NB4 (cell line): Measurements from ENCODE around the gene EIF2B4.

ENCODE experiments used
- MYC ChIP-seq: IDR thresholded peaks from 2 replicates; pipeline ENCODE4 v1.6.1; 2011; ENCODE audit warnings: low read depth, low read length
- POLR2A ChIP-seq: IDR thresholded peaks from 2 replicates; pipeline ENCODE4 v1.6.1; 2011; ENCODE audit warnings: mild to moderate bottlenecking; ENCODE audit not compliant: insufficient read length; ENCODE audit errors: extremely low read depth
- TF ChIP-seq, protein P1 (sequence below): IDR thresholded peaks from 2 replicates; pipeline ENCODE4 v1.6.1; 2011; ENCODE audit warnings: low read depth, low read length
- TF ChIP-seq, protein P2 (sequence below): IDR thresholded peaks from one replicate; pipeline ENCODE4 v1.5.1; 2012; ENCODE audit warnings: low read depth, low read length

DNA sequence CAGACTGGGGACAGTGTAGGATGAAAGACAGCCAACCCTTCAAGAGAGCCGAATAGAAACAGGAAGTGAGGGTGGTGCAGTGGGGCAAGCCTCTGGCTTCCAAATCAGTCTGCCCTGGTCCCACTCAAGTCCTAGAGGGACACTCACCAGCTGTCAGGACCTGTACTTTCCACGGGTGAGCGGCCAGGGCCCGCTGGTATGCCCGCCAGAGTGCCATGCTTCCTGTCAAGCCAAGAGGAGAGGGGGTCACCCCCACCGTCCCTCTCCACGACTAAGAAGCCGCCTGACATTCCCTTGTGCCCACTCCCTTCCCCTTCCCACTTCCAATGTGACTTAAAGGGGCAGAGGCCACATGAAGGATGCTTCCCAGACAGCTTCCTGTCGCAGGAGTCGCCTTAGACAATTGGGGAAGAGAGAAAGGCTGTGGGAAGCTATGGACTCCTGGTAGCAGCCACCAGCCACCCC, 47.8 kb downstream of the EIF2B4 start:
- TF ChIP-seq, protein P1, sequence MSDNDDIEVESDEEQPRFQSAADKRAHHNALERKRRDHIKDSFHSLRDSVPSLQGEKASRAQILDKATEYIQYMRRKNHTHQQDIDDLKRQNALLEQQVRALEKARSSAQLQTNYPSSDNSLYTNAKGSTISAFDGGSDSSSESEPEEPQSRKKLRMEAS: no peak
- TF ChIP-seq, protein P2, sequence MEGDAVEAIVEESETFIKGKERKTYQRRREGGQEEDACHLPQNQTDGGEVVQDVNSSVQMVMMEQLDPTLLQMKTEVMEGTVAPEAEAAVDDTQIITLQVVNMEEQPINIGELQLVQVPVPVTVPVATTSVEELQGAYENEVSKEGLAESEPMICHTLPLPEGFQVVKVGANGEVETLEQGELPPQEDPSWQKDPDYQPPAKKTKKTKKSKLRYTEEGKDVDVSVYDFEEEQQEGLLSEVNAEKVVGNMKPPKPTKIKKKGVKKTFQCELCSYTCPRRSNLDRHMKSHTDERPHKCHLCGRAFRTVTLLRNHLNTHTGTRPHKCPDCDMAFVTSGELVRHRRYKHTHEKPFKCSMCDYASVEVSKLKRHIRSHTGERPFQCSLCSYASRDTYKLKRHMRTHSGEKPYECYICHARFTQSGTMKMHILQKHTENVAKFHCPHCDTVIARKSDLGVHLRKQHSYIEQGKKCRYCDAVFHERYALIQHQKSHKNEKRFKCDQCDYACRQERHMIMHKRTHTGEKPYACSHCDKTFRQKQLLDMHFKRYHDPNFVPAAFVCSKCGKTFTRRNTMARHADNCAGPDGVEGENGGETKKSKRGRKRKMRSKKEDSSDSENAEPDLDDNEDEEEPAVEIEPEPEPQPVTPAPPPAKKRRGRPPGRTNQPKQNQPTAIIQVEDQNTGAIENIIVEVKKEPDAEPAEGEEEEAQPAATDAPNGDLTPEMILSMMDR: no peak
- no peak for TF ChIP-seq POLR2A
- TF ChIP-seq MYC: no peak
